Large intestine (tissue), 3 donors: ENCODE measurements around the gene UFD1. TPM values are rescaled to one million over a fixed set of nuclear protein-coding genes. Genes with fewer than 3 reads are reported as not detected.

Experiments
- DNase-seq, 2 donors: peaks; one replicate each; pipeline versions ENCODE4 v3.0.0 to v3.0.0-alpha.2; 2013
- H3K27ac ChIP-seq: one replicate; pipeline ENCODE4 v1.5.1; 2013; ENCODE audit warnings: low read length
- H3K27me3 ChIP-seq: 2 replicates; pipeline ENCODE4 v1.6.1; 2013; ENCODE audit warnings: low read length; ENCODE audit not compliant: control insufficient read depth, insufficient read depth
- H3K36me3 ChIP-seq: 2 replicates; pipeline ENCODE4 v1.6.1; 2013; ENCODE audit warnings: low read length; ENCODE audit not compliant: control insufficient read depth, insufficient read depth
- H3K4me1 ChIP-seq: one replicate; pipeline ENCODE4 v1.6.1; 2013; ENCODE audit warnings: low read length; ENCODE audit not compliant: control insufficient read depth, insufficient read depth
- H3K4me3 ChIP-seq: one replicate; pipeline ENCODE4 v1.5.1; 2013; ENCODE audit warnings: low read length
- H3K9me3 ChIP-seq: one replicate; pipeline ENCODE4 v1.6.1; 2013; ENCODE audit warnings: mild to moderate bottlenecking, low read depth, low read length, moderate library complexity; ENCODE audit not compliant: control insufficient read depth
- WGBS: methylation state at CpG from one replicate; pipeline ENCODE4 v1.1.5; 2013; ENCODE audit warnings: low lambda C conversion rate; ENCODE audit not compliant: insufficient coverage; 5-methylcytosine and 5-hydroxymethylcytosine counted together
- polyA plus RNA-seq: library from polyadenylated mRNA; unstranded; fragments of 120-200 nt; gene quantifications from one replicate; pipeline ENCODE4 v1.2.1, GENCODE V29; 2013

The UFD1 gene
- polyA plus RNA-seq, 1 donor, result 51.1 TPM

DNA sequence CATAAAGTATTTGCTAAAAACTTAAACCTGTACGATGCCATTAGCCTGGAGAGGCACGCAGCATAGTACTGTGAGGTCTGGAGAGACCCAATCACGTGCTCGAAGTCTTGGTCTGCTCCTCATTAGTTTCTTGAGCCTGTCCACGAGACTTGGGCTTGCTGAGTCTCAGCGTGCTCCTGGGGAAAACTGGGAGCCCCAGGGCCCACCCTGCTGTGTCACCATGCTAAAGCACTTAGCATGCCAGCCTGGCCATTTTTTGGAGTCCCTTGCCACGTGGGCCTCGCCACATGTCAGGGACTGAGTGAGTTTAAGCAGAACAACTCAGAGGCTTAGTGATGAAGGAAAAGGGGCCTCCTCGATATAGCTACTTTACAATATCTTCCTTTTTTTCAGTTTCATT is 3.3 kb upstream of the UFD1 start:
- Histone ChIP-seq H3K4me1 (no peaks in the 10 kb centered on the region), H3K27me3 (no peaks in the 10 kb centered on the region), H3K9me3 (no peaks in the 10 kb centered on the region), H3K36me3 (peaks cover 7% of the 10 kb centered on the region), H3K4me3 (no peak overlapping the region), H3K27ac (no peak overlapping the region)
- no CpG with 5 or more reads among the region's 9 CpGs for WGBS
- DNase-seq, result no peak

DNA sequence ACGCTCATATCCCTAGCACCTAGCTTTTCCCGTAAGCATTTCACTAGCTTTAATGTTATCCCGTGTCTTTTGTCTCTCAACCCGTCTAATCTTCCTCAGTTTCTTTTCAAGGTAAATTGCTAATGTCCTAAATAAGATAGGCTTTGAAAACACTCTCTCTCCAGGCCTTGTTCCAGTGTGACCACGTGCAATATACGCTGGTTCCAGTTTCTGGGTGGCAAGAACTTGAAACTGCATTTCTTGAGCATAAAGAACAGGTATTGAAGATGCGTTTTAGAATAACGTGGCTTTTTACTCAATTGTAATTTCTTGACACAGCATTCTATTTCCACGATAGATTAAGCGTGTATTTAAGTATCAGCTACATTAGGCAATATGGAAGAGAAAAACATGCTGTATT is 1.8 kb upstream of the UFD1 start:
- no peak overlapping the region for H3K4me3 ChIP-seq
- H3K36me3 ChIP-seq, result peaks cover 11% of the 10 kb centered on the region
- no peaks in the 10 kb centered on the region for H3K27me3 ChIP-seq
- no peaks in the 10 kb centered on the region for H3K4me1 ChIP-seq
- no peak for DNase-seq
- WGBS, result 50% methylated on average over 8 of the region's 10 CpGs
- H3K9me3 ChIP-seq, result no peaks in the 10 kb centered on the region
- H3K27ac ChIP-seq, result no peak overlapping the region

DNA sequence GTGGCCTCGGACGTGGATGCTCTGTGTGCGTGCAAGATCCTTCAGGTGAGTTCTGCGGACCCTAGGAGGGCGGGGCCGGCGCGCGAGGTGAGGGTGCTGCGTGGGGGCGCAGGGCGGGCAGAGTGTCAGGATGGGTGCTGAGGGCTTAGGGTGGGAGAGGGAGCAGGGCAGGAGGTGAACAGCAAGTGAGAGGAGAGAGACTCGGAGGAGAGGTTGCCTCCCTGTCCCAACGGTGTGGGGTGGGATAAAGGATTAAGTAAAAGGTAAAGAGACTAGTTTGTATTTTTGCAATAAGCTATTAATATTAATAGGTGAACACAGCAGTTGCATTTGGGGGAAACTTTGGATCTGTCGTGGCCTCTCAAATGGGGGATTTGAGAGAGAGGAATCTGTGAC is 1.2 kb upstream of the UFD1 start:
- H3K4me1 ChIP-seq, result no peaks in the 10 kb centered on the region
- no peaks in the 10 kb centered on the region for H3K27me3 ChIP-seq
- peaks cover 16% of the 10 kb centered on the region for H3K36me3 ChIP-seq
- DNase-seq, result no peak
- no peaks in the 10 kb centered on the region for H3K9me3 ChIP-seq
- peak overlapping the region; percentile 74 for H3K4me3 ChIP-seq
- no peak overlapping the region for H3K27ac ChIP-seq
- WGBS, result 0% methylated on average over 2 of the region's 15 CpGs

DNA sequence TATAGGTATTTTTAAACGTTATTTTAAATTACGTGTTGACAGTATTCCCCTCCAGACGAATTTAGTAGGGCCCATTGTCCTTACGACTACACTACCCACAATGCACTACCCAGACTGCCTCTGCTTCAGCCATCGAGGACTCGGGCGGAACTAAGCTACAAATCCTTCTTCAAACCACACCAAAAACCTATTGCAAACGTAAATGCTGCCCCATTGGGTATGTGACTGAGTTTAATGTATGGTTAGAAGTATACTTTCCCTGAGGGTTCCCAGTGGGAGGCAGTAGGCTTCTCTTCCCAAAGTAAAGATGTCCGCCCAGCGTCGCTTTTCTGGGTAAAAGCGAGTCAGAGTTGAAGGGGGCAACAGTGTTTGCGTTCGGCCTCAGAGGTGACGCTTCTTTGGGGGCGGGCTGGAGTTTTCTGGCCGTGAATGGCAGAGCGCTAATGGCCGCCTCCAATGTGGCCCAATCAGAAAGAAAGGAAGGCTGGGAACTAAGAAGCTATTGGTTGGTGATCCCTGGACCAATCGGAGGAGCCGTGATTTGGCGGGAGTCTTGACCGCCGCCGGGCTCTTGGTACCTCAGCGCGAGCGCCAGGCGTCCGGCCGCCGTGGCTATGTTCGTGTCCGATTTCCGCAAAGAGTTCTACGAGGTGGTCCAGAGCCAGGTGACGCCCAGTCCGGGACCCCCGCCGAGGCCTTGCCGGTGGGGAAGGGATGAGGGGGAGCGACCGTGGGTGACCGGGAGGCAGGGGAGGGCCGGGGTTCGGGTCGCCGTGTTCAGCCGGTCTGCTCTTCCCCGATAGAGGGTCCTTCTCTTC is 571 bp upstream of the UFD1 start, which contains the start of gene CDC45:
Gene CDC45 (plus strand): TSS at position 566 of the 818 bp plus-strand sequence. CDS start 49 bp downstream, at position 615.
- Histone ChIP-seq H3K4me3 (peak within 1 kb of the TSS; percentile 74), H3K36me3 (peaks cover 22% of the 10 kb centered on the region), H3K27ac (peak within 1 kb of the TSS; percentile 80), H3K4me1 (no peaks in the 10 kb centered on the region), H3K27me3 (no peaks in the 10 kb centered on the region), H3K9me3 (no peaks in the 10 kb centered on the region)
- WGBS, result 4% methylated on average over 5 of the region's 50 CpGs
- peak; percentile 98 to 99 for DNase-seq

DNA sequence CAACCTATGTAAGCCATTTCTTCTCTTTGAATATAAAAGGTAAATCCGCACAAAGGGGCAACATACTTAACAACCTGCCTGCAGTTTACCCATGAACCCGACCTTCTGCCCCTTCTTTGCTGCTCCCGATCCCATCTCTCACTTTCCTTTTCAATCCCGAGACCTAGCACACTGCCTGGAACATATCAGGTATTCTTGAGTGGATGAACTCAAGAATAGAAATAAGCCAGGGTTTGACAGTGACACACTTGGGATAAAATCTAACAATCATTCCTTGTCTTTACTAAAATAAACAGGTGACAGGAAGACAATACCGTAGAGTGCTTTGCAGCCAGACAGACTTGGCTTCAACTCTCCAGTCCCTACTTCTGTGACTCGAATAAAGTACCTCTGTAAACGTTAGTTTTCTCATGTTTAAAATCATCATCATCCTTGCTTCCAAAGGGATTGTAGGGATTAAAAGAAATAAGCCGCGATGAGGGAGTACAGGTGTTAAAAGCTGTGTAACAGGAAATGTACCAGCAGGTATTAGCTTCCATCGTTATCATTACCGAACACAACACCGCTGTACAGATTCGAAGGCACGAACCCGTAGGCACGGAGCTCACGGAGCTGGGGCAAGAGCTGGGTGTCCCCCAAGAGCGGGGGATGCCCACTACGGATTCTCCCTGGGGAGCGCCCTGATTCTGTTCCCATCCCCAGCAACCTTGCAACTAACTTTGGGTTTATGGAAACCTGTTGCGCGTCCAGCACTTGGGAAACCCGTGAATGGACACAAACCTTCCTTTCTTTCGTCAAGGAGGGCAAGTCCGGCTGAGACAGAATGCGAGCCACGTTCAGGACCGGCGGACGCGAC is 720 bp downstream of the UFD1 start:
- H3K4me1 ChIP-seq, result no peaks in the 10 kb centered on the region
- peak overlapping the region; percentile 80 for H3K27ac ChIP-seq
- peak overlapping the region; percentile 74 for H3K4me3 ChIP-seq
- peaks cover 25% of the 10 kb centered on the region for H3K36me3 ChIP-seq
- no CpG with 5 or more reads among the region's 31 CpGs for WGBS
- peak in 1 of 2 donors; percentile 47 for DNase-seq
- H3K9me3 ChIP-seq, result no peaks in the 10 kb centered on the region
- H3K27me3 ChIP-seq, result no peaks in the 10 kb centered on the region

DNA sequence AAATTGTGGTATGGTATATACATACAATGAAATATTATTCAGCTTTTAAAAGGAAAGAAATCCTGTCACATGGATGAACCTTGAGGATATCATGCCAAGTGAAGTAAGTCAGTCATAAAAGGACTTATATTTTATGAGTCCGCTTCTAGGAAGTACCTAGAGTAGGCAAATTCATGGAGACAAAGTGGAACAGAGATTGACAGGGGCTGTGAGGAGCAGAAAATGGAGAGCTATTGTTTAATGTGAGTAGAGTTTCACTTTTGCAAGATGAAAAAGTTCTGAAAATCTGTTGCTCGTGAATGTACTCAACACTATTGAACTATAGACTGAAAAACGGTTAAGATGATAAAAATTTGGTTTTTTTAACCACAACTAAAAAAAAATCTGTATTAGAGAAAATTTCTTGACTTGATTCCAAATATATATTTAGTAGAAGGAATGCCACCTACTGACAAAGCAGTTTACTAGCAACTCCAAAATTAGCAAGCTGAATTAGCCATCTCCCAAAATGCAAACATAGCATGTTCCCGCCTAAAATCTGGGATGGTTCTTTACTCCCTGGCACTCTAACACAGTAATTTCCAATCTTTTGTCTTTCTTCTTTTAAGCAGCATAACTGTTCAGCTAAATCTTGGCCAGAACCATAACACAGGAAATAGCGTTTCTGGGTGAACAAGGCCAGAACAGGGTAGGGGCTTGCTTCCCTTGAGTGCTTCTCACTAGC is 1.5 kb downstream of the UFD1 start:
- no peak overlapping the region for H3K27ac ChIP-seq
- no peaks in the 10 kb centered on the region for H3K9me3 ChIP-seq
- peaks cover 32% of the 10 kb centered on the region for H3K36me3 ChIP-seq
- no peaks in the 10 kb centered on the region for H3K27me3 ChIP-seq
- H3K4me1 ChIP-seq, result no peaks in the 10 kb centered on the region
- H3K4me3 ChIP-seq, result peak overlapping the region; percentile 74
- DNase-seq, result no peak
- 63% methylated on average over 1 of the region's 5 CpGs for WGBS

DNA sequence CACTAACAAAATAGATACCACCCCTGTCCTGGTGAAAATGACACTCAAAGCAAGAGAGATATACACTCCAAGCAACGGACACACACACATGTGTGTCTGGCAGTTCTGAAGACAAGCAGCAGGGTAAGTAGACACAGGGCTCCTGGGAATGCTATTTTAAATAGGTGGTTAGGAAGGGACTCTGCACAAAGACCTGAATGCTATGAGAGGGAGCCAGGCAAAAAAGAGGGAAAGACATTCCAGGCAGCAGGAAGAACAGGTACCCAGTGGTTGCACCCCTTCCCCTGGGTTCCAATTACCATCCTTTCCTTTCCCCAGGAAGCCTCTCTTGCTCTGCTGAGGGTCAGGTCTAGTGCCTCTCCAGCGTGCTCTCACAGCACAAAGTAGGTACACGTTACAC is 3.0 kb downstream of the UFD1 start:
- H3K9me3 ChIP-seq, result no peaks in the 10 kb centered on the region
- peaks cover 46% of the 10 kb centered on the region for H3K36me3 ChIP-seq
- no peak overlapping the region for H3K27ac ChIP-seq
- no peak overlapping the region for H3K4me3 ChIP-seq
- H3K27me3 ChIP-seq, result no peaks in the 10 kb centered on the region
- no peaks in the 10 kb centered on the region for H3K4me1 ChIP-seq
- no CpG with 5 or more reads among the region's 3 CpGs for WGBS
- no peak for DNase-seq

DNA sequence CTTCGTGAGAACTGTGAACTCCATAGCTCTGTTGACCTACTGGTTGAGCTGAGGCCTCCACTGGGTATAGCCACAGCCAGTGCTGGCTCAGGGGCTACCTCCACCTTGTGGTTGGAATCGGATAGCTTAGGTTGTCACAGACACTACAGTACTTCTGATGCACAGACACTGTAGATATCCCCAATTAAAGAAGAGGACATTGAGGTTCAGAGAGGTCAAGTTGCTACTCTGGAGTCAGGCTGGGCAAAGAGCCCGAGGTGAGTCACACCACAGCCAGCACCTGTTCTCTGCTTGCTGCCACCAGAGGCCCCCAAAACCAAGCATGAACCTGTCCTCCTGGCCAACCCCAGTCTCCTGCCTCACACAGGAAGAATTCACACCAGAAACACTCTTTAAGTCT is 5.4 kb downstream of the UFD1 start:
- WGBS, result no CpG with 5 or more reads among the region's 3 CpGs
- Histone ChIP-seq H3K36me3 (peaks cover 68% of the 10 kb centered on the region), H3K4me3 (no peak overlapping the region), H3K9me3 (no peaks in the 10 kb centered on the region), H3K4me1 (no peaks in the 10 kb centered on the region), H3K27ac (no peak overlapping the region), H3K27me3 (no peaks in the 10 kb centered on the region)
- DNase-seq, result no peak

DNA sequence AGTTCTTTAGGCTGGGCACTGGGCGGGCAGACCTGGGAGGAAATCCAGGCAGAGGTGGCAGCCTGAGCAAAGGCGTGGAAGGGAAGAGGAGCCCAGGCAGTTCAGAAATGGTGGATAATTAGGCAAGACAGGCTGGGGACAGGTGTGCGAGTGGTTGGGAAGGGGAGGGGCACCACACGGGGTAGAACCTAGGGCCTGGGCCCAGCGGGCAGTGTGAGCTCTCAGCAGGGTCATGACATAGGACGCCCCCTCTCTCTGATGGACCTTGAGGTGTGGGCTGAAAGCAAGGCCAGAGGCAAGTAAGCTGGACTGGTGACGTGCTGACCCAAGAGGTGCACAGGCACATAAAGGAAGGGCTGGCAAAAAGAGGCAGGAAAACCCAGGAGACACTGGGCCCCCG is 6.8 kb downstream of the UFD1 start:
- DNase-seq, result no peak
- Histone ChIP-seq H3K27me3 (no peaks in the 10 kb centered on the region), H3K4me1 (no peaks in the 10 kb centered on the region), H3K27ac (no peak overlapping the region), H3K36me3 (peaks cover 82% of the 10 kb centered on the region), H3K4me3 (no peak overlapping the region), H3K9me3 (no peaks in the 10 kb centered on the region)
- 100% methylated on average over 2 of the region's 8 CpGs for WGBS

DNA sequence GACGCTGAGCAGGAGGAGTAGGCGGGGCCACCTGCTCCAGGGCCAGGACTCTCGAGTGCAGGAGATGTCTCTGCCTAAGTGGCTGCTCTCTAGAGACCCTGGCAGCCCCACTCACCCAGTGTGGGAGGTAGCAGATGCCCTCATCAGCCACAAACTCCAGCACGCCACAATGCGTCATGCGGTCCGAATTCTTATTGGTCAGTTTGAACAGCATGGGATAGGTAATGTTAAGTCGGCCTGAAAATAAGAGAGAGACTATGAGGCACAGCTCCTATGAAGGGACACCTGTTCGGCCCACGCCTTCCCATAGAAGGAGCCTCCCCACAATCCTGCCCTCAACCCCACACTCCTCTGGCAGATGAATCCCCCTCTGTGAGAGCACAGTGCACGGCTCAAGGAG is 7.4 kb downstream of the UFD1 start:
- no peaks in the 10 kb centered on the region for H3K27me3 ChIP-seq
- H3K36me3 ChIP-seq, result peaks cover 88% of the 10 kb centered on the region
- no peaks in the 10 kb centered on the region for H3K9me3 ChIP-seq
- WGBS, result no CpG with 5 or more reads among the region's 11 CpGs
- H3K27ac ChIP-seq, result no peak overlapping the region
- no peak overlapping the region for H3K4me3 ChIP-seq
- DNase-seq, result no peak
- H3K4me1 ChIP-seq, result no peaks in the 10 kb centered on the region
